ENCODE data around the gene AHDC1. TPM values are rescaled to one million over a fixed set of nuclear protein-coding genes. Genes with fewer than 3 reads are reported as not detected.
"Not testable (repeated sequence)": the region's sequence is repeated elsewhere in the genome, so short reads cannot be mapped to it uniquely, and the experiment has no call there.

Gene AHDC1, protein sequence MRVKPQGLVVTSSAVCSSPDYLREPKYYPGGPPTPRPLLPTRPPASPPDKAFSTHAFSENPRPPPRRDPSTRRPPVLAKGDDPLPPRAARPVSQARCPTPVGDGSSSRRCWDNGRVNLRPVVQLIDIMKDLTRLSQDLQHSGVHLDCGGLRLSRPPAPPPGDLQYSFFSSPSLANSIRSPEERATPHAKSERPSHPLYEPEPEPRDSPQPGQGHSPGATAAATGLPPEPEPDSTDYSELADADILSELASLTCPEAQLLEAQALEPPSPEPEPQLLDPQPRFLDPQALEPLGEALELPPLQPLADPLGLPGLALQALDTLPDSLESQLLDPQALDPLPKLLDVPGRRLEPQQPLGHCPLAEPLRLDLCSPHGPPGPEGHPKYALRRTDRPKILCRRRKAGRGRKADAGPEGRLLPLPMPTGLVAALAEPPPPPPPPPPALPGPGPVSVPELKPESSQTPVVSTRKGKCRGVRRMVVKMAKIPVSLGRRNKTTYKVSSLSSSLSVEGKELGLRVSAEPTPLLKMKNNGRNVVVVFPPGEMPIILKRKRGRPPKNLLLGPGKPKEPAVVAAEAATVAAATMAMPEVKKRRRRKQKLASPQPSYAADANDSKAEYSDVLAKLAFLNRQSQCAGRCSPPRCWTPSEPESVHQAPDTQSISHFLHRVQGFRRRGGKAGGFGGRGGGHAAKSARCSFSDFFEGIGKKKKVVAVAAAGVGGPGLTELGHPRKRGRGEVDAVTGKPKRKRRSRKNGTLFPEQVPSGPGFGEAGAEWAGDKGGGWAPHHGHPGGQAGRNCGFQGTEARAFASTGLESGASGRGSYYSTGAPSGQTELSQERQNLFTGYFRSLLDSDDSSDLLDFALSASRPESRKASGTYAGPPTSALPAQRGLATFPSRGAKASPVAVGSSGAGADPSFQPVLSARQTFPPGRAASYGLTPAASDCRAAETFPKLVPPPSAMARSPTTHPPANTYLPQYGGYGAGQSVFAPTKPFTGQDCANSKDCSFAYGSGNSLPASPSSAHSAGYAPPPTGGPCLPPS (N-terminal part only)
- 3.3 and 9.4 TPM in 2 replicates for total RNA-seq

DNA sequence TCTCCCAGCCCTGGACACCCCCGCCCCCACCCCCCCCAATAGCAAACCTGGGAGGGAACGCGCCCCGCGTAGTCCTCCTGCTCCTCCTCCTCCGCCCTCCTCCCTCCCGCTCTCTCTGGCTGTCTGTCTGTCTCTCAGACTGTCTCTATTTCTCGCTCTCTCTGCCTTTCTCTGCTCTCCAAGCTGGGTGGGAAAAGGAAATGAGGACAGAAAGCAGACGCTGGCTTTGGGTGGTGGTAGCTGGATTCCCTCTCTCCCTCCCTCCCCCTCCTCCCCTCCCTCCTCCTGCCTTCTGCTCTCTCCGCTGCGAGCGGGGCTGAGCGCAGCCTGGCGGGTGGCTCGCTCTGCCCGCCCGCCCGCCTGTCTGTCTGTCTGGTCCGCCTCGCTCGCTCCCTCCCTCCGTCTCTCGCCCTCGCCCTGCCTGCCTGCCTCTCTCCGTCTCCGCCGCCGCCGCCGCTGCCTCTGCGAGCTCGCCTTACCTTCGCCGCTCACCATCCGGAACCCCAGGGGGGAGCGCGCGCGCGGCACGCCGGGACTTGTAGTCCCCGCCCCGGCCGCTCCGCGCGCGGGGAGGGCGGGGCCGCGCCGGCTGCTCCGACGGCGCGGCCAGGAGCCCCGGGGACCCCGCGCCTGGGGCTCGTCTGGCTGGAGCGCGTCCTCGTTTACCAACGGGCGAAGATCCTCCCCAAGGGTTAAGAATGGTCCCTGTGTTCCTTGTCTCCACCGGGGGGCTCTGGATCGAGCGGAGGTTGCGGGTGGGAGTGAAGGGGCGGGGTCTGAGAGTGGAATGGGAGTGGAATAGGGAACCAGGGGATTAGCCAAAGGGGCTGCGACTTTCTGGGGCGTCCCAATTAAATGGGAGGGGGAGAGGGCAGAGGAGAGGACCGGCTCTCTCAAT is at the start of gene AHDC1:
TSS of gene AHDC1 (minus strand) at position 464 of the 898 bp plus-strand sequence. CDS start 52,029 bp downstream, outside the sequence.
- DNase-seq (ENCODE audit: low read depth in 2 of 2) = peak; percentile 66 to 94

DNA sequence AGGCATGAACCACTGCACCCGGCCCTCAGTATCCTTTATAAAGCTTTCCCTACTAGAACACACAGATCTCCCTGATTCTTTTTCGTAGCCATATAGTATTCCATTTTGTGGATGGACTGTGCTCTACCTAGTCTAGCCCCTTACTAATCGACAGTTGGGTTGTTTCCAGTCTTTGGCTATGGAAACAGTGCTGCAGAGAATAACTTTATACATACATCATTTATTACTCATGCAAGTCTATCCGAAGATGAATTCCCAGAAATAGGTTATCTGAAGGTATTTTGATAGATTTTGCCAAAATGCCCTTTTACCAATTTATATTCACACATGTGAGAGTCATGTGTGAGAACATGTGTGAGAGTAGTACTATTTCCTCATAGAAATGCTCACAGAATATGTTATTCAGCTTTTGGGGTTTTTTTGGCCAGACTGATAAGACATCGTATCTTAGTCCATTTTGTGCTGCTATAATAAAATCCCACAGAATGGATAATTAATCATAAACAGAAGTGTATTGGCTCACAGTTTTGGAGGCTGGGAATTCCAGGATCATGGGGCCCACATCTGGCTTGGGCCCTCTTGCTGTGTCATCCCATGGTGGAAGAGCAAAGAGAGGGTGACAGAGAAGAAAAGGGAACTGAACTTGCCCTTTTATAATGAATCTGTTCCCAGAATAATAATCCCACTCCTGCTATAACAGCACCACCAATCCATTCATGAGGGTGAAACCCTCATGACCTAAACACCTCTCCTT is 48.3 kb upstream of the AHDC1 start:
- no peak for DNase-seq (ENCODE audit: low read depth in 2 of 2)

DNA sequence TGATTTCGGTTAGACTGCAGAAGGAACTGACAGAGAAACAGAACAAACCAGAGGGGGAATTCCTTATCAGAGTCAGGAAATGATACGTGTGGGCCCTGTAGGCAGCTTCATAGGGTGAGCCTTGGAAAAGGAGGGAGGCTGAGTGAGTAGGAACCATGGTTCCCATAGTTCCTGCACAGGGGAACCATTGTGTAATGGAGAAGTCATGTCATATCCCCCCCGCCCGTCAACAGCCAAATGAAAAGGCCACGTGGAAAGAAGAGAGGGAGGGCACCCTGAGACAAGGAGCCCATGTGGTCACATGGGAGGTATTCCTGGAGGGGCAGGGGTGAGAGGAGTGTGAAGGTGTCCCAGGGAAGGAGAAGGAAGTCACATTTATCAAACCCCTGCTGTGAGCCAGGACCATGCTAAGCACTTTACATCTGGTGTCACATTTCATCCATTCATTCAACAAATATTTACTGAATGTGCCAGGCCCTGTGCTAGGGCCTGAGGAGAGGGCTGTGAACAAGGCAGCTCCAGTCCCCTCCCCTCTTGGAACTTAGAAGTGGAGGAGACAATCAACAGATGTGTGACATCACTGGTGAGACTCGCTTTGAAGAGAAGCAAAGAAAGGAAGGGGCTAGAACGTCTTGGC is 46.7 kb upstream of the AHDC1 start:
- DNase-seq (ENCODE audit: low read depth in 2 of 2) = peak in 1 of 2 donors; percentile 43

DNA sequence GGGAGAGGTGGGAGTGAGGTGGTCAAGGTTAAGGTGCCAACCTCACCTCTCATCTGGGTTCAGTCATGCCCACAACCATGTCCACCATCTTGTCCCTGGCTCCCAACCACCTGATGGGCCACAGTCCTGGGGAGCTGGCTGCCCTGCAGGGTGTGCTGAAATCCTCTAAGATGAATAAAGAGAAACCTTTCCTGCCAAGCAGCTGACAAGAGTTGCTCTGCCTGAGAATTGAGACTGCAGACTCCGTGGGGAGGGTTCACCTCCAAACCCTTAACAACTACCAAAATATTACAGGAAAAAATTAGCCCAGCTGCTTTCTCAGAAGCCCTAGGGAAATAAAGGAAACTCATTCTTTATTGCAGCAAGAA is 46.2 kb upstream of the AHDC1 start:
- no peak for DNase-seq (ENCODE audit: low read depth in 2 of 2)

DNA sequence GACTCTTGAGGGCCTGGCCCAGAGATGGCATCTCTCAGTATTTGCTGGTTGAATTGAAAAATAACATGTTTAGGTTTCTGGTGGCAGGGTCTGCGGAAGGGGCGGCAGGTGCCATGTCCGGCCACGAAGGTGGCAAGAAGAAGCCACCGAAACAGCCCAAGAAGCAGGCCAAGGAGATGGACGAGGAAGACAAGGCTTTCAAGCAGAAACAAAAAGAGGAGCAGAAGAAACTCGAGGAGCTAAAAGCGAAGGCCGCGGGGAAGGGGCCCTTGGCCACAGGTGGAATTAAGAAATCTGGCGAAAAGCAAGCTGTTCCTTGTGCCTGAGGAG is 45.3 kb upstream of the AHDC1 start:
- no peak for DNase-seq (ENCODE audit: low read depth in 2 of 2)

DNA sequence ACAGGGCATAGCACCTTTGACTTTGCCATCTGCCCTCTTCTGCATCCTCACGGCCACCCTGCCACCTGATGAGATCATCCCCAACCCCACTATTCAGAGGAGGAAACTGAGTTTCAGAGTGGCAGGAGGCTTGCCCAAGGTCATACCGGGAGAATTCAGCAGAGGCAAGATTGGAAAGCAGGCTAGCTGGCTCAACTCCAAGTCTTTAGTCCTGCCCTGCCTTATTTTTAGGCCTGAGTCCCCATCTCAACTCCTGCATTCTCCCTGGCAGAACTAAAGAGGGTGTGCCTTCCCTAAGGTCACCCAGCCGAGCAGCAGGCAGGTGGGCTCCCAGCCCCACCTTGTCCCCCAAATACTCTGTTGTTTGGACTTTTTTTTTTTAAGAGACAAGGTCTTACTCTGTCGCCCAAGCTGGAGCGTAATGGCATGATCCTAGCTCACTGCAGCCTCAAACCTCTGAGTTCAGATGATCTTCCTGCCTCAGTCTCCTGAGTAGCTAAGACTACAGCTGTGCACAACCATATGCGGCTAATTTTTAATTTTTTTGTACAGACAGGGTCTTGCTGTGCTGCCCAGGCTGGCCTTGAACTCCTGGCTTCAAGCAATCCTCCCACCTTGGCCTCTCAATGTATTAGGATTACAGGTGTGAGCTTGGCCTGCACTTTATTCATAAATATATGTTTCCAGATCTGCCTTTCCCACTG is 44.8 kb upstream of the AHDC1 start:
- DNase-seq (ENCODE audit: low read depth in 2 of 2) = no peak

DNA sequence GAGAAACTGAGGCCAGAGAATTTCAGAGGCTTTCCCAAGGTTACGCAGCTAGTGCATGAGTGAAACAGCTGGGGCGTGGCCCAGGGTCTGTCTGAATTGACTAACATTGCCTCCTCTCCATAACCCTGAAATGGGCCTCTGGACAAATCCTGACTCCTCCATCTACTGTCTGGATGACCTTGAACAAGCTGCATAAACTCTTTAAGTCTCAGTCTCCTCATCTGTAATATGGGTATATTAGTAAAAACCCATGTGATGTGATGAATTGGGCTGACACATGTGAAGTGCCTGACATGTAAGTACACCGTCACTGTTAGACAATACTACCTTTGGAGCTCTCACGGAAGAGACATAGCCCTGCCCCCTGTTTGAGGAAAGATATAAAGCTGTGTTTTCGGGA is 43.4 kb upstream of the AHDC1 start:
- DNase-seq (ENCODE audit: low read depth in 2 of 2) = no peak

DNA sequence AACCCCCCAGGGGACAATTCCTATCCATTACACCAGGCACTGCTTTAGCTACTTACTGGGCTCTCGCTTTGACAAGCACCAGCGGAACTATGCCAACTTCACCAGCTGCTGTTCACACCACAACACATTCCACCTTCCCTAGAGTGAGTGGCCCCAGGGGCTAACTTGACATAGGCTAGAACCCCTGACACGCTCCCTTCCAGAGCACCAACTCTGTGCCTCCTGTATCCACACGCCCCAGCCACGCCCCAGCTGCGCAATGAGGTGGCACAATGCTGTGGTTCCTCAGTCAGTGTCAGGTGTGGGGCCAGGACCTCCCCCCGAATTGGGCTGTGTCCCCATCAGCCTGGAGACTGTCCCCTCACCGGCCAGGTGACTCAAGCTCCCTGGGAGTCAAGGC is 42.7 kb upstream of the AHDC1 start:
- DNase-seq (ENCODE audit: low read depth in 2 of 2) = no peak

DNA sequence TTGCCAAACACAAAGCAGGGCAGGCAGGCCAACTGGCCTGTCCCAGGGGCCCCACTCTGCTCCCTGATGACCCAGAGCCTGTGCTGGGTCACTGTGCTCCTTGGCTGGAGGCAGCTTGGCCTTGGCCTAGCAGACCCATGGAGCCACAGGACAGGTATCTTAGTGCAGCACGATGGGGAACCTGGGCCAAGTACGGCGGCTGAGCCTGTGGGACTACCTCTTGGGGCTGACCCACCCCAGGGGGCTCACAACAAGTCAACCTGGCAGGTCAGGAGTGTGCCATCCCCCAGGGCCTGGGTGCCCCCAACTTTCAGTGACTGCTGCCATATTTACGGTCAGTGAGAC is 41.1 kb upstream of the AHDC1 start:
- no peak for DNase-seq (ENCODE audit: low read depth in 2 of 2)

DNA sequence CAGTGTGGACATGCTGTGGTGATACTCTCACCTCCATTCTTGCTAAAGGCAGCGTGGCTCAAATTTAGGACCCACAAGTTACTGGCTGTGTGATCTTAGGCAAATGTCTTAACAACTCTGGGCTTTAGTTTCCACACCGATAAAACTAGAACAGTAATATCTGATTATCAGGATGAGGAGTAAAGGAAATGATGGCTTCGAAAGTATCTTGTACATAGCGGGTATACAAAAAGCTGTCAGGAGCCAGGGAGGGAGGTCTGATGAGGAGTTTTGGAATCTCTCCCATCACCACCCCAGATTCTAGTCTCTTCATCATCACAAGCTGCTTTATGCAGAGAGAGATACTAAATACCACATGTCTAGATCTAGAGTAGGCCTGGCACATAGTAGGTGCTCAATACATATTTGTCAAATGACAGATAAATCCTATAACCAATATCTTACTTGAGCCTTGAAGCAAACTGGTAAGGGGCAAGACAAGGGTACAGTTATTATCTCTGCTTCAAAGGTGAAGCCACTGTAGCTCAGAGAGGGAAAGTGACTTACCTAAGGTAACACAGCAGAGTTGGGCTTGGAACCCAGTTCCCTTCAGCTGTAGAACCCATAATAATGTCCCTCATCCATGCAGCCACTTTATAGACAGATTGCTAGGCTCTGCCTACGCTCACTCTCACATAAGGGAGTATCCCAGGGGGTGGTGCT is 40.6 kb upstream of the AHDC1 start:
- no peak for DNase-seq (ENCODE audit: low read depth in 2 of 2)

DNA sequence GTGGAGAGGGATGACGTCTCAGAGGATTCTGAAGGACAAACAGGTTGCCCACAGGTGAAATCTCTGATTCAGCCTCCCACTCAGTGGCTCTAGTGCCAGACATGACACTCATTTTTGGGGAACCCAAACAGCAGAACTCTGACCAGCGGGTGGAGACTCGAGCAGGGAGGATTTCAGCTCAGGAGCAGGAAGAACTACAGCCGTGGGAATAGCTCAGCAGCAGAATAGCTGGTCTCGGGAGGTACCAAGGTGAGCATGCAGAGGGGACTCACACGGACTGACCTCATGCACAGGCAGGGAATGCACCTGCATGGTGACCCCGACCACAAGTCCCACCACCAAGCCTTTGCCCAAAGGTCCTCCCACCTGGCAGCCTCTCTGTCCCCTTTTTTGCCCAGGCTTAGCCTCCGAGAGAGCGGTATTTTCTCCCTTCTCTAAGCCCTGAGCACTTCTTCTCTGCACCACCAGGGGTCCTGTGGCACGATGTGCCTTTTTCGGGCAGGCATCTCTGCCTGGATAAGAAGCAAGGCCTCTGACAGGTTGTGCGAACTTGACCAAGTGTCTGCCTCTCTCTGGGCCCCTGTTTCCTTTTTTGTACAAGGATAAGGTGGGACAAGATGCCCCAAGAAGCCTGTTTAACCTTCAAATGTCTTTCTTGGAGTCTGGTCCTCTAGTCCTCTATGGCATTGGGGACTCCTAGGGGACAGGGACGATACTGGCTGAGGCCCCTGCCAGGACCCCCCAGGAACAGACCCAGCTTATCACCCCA is 39.8 kb upstream of the AHDC1 start:
- DNase-seq (ENCODE audit: low read depth in 2 of 2) = peak; percentile 35 to 58

DNA sequence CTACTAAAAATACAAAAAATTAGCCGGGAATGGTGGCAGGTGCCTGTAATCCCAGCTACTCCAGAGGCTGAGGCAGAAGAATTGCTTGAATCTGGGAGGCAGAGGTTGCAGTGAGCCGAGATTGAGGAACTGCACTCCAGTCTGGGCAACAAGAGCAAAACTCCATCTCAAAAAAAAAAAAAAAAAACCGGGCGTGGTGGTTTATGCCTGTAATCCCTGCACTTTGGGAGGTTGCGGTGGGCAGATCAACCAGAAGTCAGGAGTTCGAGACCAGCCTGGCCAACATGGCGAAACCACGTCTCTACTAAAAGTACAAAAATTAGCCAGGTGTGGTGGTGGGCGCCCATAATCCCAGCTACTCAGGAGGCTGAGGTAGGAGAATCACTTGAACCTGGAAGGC is 36.6 kb upstream of the AHDC1 start:
- DNase-seq (ENCODE audit: low read depth in 2 of 2) = not testable (repeated sequence)

DNA sequence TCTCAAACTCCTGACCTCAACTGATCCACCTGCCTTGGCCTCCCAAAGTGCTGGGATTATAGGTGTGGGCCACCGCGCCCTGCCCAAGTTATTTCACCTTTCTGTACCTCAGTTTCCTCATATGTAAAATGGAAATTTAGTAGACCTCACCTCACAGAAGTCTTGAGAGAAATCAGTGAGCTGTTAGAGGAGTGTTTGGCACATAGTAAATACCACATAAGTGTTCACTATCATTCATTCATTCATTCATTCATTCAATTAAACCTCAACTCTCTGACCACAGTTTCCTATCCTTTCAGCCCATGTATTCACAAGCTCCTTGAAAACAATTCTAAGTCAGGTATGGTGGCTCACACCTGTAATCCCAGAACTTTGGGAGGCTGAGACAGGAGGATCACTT is 34.9 kb upstream of the AHDC1 start:
- no peak for DNase-seq (ENCODE audit: low read depth in 2 of 2)

DNA sequence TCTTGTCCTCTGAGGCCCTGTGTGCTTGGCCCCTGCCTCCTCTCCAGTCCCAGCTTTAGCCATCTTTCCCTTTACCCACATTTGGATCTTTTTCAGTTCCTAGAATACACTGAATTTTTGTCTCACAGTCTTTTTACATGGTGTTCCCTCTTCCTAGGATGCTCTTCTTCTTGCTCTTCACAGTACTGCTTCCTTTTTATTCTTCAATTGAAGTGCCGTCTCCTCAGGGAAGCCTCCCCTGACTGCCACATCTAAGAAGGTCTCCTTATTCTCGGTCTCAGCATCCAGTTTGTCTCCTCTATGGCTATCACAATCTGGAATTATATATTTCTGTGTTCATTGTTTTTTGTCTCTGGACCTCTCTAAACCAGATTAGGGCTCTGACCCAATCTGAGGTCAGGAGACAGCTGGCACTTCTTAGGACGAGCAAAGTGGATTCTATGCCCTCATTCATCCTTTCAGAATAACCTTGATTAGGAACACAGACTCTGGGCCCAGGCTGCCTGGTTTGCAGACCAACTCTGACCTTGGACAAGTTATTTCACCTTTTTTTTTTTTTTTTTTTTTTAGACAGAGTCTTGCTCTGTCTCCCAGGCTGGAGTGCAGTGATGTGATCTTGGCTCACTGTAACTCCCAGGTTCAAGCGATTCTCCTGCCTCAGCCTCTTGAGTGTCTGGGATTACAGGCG is 34.2 kb upstream of the AHDC1 start:
- DNase-seq (ENCODE audit: low read depth in 2 of 2) = no peak

DNA sequence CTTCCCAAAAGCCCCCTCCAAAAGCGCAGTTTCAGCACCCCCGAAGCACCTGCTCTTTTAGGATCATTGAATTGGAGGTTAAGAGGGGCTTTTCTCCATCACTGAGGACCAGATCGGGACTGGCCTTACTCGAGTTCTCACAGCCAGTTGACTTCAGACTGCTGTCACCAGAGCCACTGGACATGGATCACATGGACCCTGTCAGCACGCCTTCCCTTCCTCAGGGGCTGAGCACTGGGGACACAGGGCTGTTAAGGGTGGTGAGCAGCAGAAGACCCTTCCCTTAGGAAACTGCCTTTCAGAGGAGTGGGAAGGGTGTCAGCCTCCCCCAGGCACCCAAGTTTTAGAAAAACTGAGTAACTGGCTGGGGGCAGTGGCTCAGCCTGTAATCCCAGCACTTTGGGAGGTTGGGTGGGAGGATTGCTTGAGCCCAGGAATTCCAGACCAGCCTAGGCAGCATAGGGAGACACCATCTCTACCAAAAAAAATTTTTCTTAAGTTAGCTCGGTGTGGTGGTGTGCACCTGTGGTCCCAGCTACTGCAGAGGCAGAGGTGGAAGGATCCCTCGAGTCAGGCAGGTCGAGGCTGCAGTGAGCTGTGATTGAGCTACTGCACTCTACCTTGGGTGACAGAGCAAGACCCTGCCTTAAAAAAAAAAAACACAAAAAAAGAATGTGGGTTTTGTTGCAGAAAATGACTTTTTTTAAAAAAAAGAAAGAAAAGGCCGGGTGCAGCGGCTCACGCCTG is 31.6 kb upstream of the AHDC1 start:
- no peak for DNase-seq (ENCODE audit: low read depth in 2 of 2)

DNA sequence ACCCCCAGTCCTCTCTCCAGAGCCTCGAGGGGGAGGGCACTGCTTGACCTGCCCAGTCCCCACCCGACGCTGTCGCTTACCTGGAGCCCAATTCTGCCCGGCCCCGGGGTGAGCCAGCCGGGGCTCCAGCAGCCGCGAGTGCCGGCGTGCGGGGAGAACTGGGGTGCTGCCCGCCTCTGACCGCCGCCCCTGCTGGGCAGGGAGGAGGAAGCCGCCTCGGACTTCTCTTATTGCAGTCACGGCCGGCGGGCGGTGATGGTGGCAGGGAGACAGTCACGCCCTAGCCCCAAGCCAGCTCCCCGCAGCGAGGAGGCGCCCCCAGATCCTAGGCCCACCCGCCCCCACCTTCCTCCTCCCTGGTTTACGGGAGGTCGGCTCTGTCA is 31.0 kb upstream of the AHDC1 start, which contains the start of gene FGR:
TSS of gene FGR (minus strand) at position 201 of the 383 bp plus-strand sequence. CDS start 11,269 bp downstream, outside the sequence.
- DNase-seq (ENCODE audit: low read depth in 2 of 2) = no peak

Measured in dermis microvascular lymphatic vessel endothelial cell (primary cell).